ENCODE results near the gene CENPU.
"Not testable (repeated sequence)": the region's sequence is repeated elsewhere in the genome, so short reads cannot be mapped to it uniquely, and the experiment has no call there.

CENPU gene
- 3.2 to 5.0 (median 4.8) reads per million in 3 donors for total RNA-seq

- DNase-seq: peak; percentile 92
- Histone ChIP-seq H3K27me3 (replicated peaks; ENCODE audit: control insufficient read depth, insufficient read depth, low read length, poor library complexity, severe bottlenecking) (no peaks in the 10 kb centered on the region), H3K27ac (ENCODE audit: insufficient read depth, low read length, poor library complexity, severe bottlenecking) (peak within 1 kb of the TSS; percentile 43), H3K4me1 (ENCODE audit: control insufficient read depth, insufficient read depth, low read length, poor library complexity, severe bottlenecking) (peaks cover 5% of the 10 kb centered on the region), H3K9me3 (ENCODE audit: control insufficient read depth, low read length) (no peaks in the 10 kb centered on the region), H3K4me3 (ENCODE audit: insufficient read depth, low read depth, low read length, poor library complexity, severe bottlenecking) (peak within 1 kb of the TSS; percentile 77), H3K36me3 (ENCODE audit: control insufficient read depth, insufficient read depth, low read length) (no peaks in the 10 kb centered on the region)
Observed at GRCh38 chr4:184733654-184734524, at the start of gene CENPU. Gene CENPU (minus strand): TSS chr4:184734096. CDS start chr4:184734062, 34 bp downstream.

- Histone ChIP-seq H3K4me3 (ENCODE audit: insufficient read depth, low read depth, low read length, poor library complexity, severe bottlenecking) (no peak overlapping the region), H3K36me3 (ENCODE audit: control insufficient read depth, insufficient read depth, low read length) (peaks cover 4% of the 10 kb centered on the region), H3K4me1 (ENCODE audit: control insufficient read depth, insufficient read depth, low read length, poor library complexity, severe bottlenecking) (no peaks in the 10 kb centered on the region), H3K9me3 (ENCODE audit: control insufficient read depth, low read length) (no peaks in the 10 kb centered on the region), H3K27me3 (replicated peaks; ENCODE audit: control insufficient read depth, insufficient read depth, low read length, poor library complexity, severe bottlenecking) (no peaks in the 10 kb centered on the region), H3K27ac (ENCODE audit: insufficient read depth, low read length, poor library complexity, severe bottlenecking) (no peak overlapping the region)
- DNase-seq: no peak
Observed at GRCh38 chr4:184782731-184783373, 49.0 kb upstream of the CENPU start.

GRCh38 chr4:184779160-184779559 is 45.3 kb upstream of the CENPU start:
- not testable (repeated sequence) for DNase-seq; H3K9me3 ChIP-seq (ENCODE audit: control insufficient read depth, low read length); H3K4me1 ChIP-seq (ENCODE audit: control insufficient read depth, insufficient read depth, low read length, poor library complexity, severe bottlenecking); H3K36me3 ChIP-seq (ENCODE audit: control insufficient read depth, insufficient read depth, low read length); H3K27ac ChIP-seq (ENCODE audit: insufficient read depth, low read length, poor library complexity, severe bottlenecking); H3K4me3 ChIP-seq (ENCODE audit: insufficient read depth, low read depth, low read length, poor library complexity, severe bottlenecking); H3K27me3 ChIP-seq (replicated peaks; ENCODE audit: control insufficient read depth, insufficient read depth, low read length, poor library complexity, severe bottlenecking)

- H3K27ac ChIP-seq (ENCODE audit: insufficient read depth, low read length, poor library complexity, severe bottlenecking): no peak overlapping the region
- no peaks in the 10 kb centered on the region for H3K4me1 ChIP-seq (ENCODE audit: control insufficient read depth, insufficient read depth, low read length, poor library complexity, severe bottlenecking)
- peaks cover 5% of the 10 kb centered on the region for H3K36me3 ChIP-seq (ENCODE audit: control insufficient read depth, insufficient read depth, low read length)
- H3K27me3 ChIP-seq (replicated peaks; ENCODE audit: control insufficient read depth, insufficient read depth, low read length, poor library complexity, severe bottlenecking): no peaks in the 10 kb centered on the region
- no peak for DNase-seq
- no peaks in the 10 kb centered on the region for H3K9me3 ChIP-seq (ENCODE audit: control insufficient read depth, low read length)
- H3K4me3 ChIP-seq (ENCODE audit: insufficient read depth, low read depth, low read length, poor library complexity, severe bottlenecking): no peak overlapping the region
Observed at GRCh38 chr4:184778325-184778724, 44.4 kb upstream of the CENPU start.

- Histone ChIP-seq H3K9me3 (ENCODE audit: control insufficient read depth, low read length) (no peaks in the 10 kb centered on the region), H3K4me3 (ENCODE audit: insufficient read depth, low read depth, low read length, poor library complexity, severe bottlenecking) (no peak overlapping the region), H3K27ac (ENCODE audit: insufficient read depth, low read length, poor library complexity, severe bottlenecking) (no peak overlapping the region), H3K36me3 (ENCODE audit: control insufficient read depth, insufficient read depth, low read length) (peaks cover 9% of the 10 kb centered on the region), H3K27me3 (replicated peaks; ENCODE audit: control insufficient read depth, insufficient read depth, low read length, poor library complexity, severe bottlenecking) (no peaks in the 10 kb centered on the region), H3K4me1 (ENCODE audit: control insufficient read depth, insufficient read depth, low read length, poor library complexity, severe bottlenecking) (no peaks in the 10 kb centered on the region)
- DNase-seq: no peak
Observed at GRCh38 chr4:184776821-184777220, 42.9 kb upstream of the CENPU start.

- Histone ChIP-seq H3K27me3 (replicated peaks; ENCODE audit: control insufficient read depth, insufficient read depth, low read length, poor library complexity, severe bottlenecking) (no peaks in the 10 kb centered on the region), H3K27ac (ENCODE audit: insufficient read depth, low read length, poor library complexity, severe bottlenecking) (no peak overlapping the region), H3K36me3 (ENCODE audit: control insufficient read depth, insufficient read depth, low read length) (peaks cover 9% of the 10 kb centered on the region), H3K9me3 (ENCODE audit: control insufficient read depth, low read length) (no peaks in the 10 kb centered on the region), H3K4me3 (ENCODE audit: insufficient read depth, low read depth, low read length, poor library complexity, severe bottlenecking) (no peak overlapping the region), H3K4me1 (ENCODE audit: control insufficient read depth, insufficient read depth, low read length, poor library complexity, severe bottlenecking) (no peaks in the 10 kb centered on the region)
- no peak for DNase-seq
Observed at GRCh38 chr4:184775854-184776555, 42.1 kb upstream of the CENPU start.

- no peaks in the 10 kb centered on the region for H3K9me3 ChIP-seq (ENCODE audit: control insufficient read depth, low read length)
- H3K27ac ChIP-seq (ENCODE audit: insufficient read depth, low read length, poor library complexity, severe bottlenecking): no peak overlapping the region
- H3K27me3 ChIP-seq (replicated peaks; ENCODE audit: control insufficient read depth, insufficient read depth, low read length, poor library complexity, severe bottlenecking): no peaks in the 10 kb centered on the region
- H3K4me1 ChIP-seq (ENCODE audit: control insufficient read depth, insufficient read depth, low read length, poor library complexity, severe bottlenecking): no peaks in the 10 kb centered on the region
- H3K4me3 ChIP-seq (ENCODE audit: insufficient read depth, low read depth, low read length, poor library complexity, severe bottlenecking): no peak overlapping the region
- no peak for DNase-seq
- peaks cover 9% of the 10 kb centered on the region for H3K36me3 ChIP-seq (ENCODE audit: control insufficient read depth, insufficient read depth, low read length)
Observed at GRCh38 chr4:184774152-184774551, 40.3 kb upstream of the CENPU start.

GRCh38 chr4:184771416-184771815 is 37.5 kb upstream of the CENPU start:
- H3K9me3 ChIP-seq (ENCODE audit: control insufficient read depth, low read length): no peaks in the 10 kb centered on the region
- H3K27me3 ChIP-seq (replicated peaks; ENCODE audit: control insufficient read depth, insufficient read depth, low read length, poor library complexity, severe bottlenecking): no peaks in the 10 kb centered on the region
- no peaks in the 10 kb centered on the region for H3K4me1 ChIP-seq (ENCODE audit: control insufficient read depth, insufficient read depth, low read length, poor library complexity, severe bottlenecking)
- H3K4me3 ChIP-seq (ENCODE audit: insufficient read depth, low read depth, low read length, poor library complexity, severe bottlenecking): no peak overlapping the region
- no peak overlapping the region for H3K27ac ChIP-seq (ENCODE audit: insufficient read depth, low read length, poor library complexity, severe bottlenecking)
- H3K36me3 ChIP-seq (ENCODE audit: control insufficient read depth, insufficient read depth, low read length): peaks cover 12% of the 10 kb centered on the region
- no peak for DNase-seq

GRCh38 chr4:184769141-184769765 is 35.4 kb upstream of the CENPU start:
- Histone ChIP-seq H3K27me3 (replicated peaks; ENCODE audit: control insufficient read depth, insufficient read depth, low read length, poor library complexity, severe bottlenecking) (no peaks in the 10 kb centered on the region), H3K9me3 (ENCODE audit: control insufficient read depth, low read length) (no peaks in the 10 kb centered on the region), H3K4me1 (ENCODE audit: control insufficient read depth, insufficient read depth, low read length, poor library complexity, severe bottlenecking) (no peaks in the 10 kb centered on the region), H3K27ac (ENCODE audit: insufficient read depth, low read length, poor library complexity, severe bottlenecking) (no peak overlapping the region), H3K4me3 (ENCODE audit: insufficient read depth, low read depth, low read length, poor library complexity, severe bottlenecking) (no peak overlapping the region), H3K36me3 (ENCODE audit: control insufficient read depth, insufficient read depth, low read length) (peaks cover 15% of the 10 kb centered on the region)
- DNase-seq: no peak

Data from effector memory CD4-positive, alpha-beta T cell (primary cell).